ENCODE measurements around the gene SLC9A6. TPM values are rescaled to one million over a fixed set of nuclear protein-coding genes. Genes with fewer than 3 reads are reported as not detected.

SLC9A6 gene
- total and polyA plus RNA-seq, 2 experiments from 2014 or later = 7.2 to 17.1 TPM

- TF ChIP-seq ZNF462 (CRISPR knock-in tag; IDR thresholded peaks at IDR 0.05) = no peak
- TF ChIP-seq, protein P1, sequence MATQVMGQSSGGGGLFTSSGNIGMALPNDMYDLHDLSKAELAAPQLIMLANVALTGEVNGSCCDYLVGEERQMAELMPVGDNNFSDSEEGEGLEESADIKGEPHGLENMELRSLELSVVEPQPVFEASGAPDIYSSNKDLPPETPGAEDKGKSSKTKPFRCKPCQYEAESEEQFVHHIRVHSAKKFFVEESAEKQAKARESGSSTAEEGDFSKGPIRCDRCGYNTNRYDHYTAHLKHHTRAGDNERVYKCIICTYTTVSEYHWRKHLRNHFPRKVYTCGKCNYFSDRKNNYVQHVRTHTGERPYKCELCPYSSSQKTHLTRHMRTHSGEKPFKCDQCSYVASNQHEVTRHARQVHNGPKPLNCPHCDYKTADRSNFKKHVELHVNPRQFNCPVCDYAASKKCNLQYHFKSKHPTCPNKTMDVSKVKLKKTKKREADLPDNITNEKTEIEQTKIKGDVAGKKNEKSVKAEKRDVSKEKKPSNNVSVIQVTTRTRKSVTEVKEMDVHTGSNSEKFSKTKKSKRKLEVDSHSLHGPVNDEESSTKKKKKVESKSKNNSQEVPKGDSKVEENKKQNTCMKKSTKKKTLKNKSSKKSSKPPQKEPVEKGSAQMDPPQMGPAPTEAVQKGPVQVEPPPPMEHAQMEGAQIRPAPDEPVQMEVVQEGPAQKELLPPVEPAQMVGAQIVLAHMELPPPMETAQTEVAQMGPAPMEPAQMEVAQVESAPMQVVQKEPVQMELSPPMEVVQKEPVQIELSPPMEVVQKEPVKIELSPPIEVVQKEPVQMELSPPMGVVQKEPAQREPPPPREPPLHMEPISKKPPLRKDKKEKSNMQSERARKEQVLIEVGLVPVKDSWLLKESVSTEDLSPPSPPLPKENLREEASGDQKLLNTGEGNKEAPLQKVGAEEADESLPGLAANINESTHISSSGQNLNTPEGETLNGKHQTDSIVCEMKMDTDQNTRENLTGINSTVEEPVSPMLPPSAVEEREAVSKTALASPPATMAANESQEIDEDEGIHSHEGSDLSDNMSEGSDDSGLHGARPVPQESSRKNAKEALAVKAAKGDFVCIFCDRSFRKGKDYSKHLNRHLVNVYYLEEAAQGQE (IDR thresholded peaks at IDR 0.05; ENCODE audit: unreplicated experiment) = no peak
- TF ChIP-seq, protein P2, sequence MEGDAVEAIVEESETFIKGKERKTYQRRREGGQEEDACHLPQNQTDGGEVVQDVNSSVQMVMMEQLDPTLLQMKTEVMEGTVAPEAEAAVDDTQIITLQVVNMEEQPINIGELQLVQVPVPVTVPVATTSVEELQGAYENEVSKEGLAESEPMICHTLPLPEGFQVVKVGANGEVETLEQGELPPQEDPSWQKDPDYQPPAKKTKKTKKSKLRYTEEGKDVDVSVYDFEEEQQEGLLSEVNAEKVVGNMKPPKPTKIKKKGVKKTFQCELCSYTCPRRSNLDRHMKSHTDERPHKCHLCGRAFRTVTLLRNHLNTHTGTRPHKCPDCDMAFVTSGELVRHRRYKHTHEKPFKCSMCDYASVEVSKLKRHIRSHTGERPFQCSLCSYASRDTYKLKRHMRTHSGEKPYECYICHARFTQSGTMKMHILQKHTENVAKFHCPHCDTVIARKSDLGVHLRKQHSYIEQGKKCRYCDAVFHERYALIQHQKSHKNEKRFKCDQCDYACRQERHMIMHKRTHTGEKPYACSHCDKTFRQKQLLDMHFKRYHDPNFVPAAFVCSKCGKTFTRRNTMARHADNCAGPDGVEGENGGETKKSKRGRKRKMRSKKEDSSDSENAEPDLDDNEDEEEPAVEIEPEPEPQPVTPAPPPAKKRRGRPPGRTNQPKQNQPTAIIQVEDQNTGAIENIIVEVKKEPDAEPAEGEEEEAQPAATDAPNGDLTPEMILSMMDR (conservative IDR thresholded peaks at IDR 0.05; ENCODE audit: low read depth in 2 of 2) = no peak
Measured at GRCh38 chrX:136064661-136065043, 79.4 kb downstream of the SLC9A6 start (continued).
